ENCODE measurements around the gene ARHGAP21.
"Not testable (repeated sequence)": the region's sequence is repeated elsewhere in the genome, so short reads cannot be mapped to it uniquely, and the experiment has no call there.

DNA sequence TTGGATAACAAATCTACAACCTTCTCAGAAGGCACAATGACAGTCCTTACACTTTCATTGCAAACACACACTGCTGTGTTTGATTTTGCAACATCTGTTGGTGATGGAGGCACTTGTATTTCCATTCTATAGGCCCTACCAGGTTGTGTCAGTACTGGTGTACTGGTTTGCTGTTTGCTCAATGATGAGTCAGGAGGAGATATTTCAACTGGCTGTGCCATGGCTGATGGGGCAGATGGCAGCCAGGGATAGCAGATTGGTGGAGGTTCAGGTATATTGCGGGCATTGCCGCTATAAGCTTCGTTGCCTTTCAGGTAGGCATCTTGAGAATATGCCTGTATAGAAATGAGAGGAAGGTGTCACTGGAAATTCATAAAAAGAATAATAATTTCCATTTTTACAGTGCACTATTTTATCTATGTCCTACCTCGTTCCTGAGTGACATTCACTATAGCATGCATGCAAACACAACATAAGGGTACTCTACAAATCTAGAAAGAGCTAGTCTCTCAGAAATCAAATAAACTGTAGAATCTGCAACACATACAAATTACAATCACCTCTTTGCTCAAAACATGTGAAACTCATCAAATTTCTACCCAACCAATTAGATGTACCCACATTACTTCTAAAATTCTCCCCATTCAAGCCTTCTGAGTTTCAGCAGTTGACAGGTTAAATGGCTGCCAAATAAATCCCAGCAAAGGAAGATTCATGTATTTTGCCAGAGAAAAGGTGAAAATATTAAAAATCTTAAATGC is 102.5 kb downstream of the ARHGAP21 start:
- TF ChIP-seq, protein P1, sequence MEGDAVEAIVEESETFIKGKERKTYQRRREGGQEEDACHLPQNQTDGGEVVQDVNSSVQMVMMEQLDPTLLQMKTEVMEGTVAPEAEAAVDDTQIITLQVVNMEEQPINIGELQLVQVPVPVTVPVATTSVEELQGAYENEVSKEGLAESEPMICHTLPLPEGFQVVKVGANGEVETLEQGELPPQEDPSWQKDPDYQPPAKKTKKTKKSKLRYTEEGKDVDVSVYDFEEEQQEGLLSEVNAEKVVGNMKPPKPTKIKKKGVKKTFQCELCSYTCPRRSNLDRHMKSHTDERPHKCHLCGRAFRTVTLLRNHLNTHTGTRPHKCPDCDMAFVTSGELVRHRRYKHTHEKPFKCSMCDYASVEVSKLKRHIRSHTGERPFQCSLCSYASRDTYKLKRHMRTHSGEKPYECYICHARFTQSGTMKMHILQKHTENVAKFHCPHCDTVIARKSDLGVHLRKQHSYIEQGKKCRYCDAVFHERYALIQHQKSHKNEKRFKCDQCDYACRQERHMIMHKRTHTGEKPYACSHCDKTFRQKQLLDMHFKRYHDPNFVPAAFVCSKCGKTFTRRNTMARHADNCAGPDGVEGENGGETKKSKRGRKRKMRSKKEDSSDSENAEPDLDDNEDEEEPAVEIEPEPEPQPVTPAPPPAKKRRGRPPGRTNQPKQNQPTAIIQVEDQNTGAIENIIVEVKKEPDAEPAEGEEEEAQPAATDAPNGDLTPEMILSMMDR (IDR thresholded peaks at IDR 0.05) = not testable (repeated sequence)
- TF ChIP-seq POLR2A (IDR thresholded peaks at IDR 0.05) = not testable (repeated sequence)

Data from heart left ventricle (tissue), 13 donors.